ENCODE results near the gene DMBT1.

Gene DMBT1

GRCh38 chr10:122669842-122670241 is 109.3 kb downstream of the DMBT1 start:
- no peak for ATAC-seq
- DNase-seq = no peak

- DNase-seq = no peak
These were observed 110.8 kb downstream of the DMBT1 start for GRCh38 chr10:122671355-122671754.

DNA sequence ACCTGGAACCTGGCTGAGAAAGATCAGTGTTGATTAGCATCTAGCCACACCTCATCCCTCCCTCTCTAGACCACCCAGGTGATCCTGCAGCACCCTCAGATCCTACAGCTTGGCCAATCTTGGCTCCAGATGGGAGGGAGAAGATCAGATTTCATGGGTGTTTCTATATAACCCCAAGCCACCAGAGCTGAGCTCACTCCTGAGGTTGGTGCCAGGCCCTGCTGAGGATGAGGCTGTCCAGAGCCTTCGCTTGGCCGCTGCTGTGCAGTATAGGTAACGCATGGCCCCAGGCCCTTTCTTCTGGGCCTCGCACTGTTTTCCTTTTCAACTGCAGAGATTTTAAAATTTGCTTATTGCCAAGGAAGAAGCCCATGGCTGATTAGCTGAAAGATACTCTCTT is 112.1 kb downstream of the DMBT1 start:
- no peak for ATAC-seq
- no peak for DNase-seq

More at GRCh38 chr10:122671355-122671754, 110.8 kb downstream of the DMBT1 start:
- no peak for ATAC-seq

DNA sequence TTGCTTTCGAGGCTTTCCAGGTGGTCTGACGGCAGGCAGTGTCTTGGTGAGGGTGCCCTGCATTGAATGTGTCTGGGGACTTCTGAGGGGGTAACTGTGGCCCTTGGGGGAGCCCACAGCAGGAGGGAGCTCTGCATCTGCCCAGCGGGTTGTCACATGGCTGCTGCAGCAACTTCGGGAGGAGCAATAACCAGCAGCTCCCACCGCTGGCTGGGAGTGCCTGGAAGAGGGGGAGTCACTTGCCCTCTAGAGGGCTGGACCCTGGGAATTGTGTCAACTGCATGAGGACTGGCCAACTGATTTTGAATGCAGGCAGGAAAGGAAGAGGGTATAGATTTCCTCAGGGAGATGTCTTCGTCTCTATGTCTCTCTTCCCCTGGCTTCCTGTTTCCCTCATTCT is 112.7 kb downstream of the DMBT1 start:
- DNase-seq = no peak
- no peak for ATAC-seq

DNA sequence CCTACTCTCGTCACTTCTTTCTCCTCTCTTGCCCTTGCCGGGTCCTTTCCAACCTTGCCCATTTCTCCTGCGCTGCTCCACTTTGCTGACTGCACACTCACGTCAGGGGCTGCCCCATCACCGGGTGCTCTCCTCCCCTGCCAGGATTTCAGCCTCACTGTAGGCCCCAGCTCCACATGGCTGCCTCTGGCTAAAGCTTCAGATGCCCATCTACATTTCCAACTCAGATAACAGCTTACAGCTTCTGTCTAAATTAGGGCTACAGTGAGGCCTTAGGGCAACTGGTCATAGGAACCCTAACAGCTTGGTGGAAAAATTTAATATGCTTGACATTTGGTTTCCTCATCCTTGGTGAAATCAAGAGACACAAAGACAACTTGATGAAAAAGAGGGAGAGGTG is 113.2 kb downstream of the DMBT1 start:
- ATAC-seq = no peak
- no peak for DNase-seq

GRCh38 chr10:122674781-122675180 is 114.2 kb downstream of the DMBT1 start:
- no peak for DNase-seq
- ATAC-seq = no peak

DNA sequence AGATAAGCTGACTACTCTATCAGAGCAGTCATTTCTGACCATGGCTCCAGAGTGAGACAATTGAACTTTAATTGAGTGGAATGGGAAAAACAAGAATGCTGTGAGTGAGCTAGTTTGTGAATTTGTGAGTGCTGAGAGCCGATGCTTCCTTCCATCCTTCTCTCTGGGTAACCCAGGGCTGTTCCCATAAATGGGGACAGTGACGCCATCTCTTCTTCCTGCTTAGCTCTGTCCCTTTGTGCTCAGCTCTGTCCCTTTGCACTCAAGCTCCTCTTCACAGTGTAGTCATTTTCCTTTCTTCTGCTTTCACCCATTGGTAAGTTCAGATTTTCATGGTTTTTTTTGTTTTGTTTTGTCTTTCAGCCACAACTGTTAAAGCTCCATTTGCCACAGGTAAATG is 114.7 kb downstream of the DMBT1 start:
- ATAC-seq (no peak), DNase-seq (no peak)

GRCh38 chr10:122678266-122678665 is 117.7 kb downstream of the DMBT1 start:
- ATAC-seq = no peak
- no peak for DNase-seq

GRCh38 chr10:122682522-122682921 is 122.0 kb downstream of the DMBT1 start:
- no peak for ATAC-seq
- no peak for DNase-seq

DNA sequence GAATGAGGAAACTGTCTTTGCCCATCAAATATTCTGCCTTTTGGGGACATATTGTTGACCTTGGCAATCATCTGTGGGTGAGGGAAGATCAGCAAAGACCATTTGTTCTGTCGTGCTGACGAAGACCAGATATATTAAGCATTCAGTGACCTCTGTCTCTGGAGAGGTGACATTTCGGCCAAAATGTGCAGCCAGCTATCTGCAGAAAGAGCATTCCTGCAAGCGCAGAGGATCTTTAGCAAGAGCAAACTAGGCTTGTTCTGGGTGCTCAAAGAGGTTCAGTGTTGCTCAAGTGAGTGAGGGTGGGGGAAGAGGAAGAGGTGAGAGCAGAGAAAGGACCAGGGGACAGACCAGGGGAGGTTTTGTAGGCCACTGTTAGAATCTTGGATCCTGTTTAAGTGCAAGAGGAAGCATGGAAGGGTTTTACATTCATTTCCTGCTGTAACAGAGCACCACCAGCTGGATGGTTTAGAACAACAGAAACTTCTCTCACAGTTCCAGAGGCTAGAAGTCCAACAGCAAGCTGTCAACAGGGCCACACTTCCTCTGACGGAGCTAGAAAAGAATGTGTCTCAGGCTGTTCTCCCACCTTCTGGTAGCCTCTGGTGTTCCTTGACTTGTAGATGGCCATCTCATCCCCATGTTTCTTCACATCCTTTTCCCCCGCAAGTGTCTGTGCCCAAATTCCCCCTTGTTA is 127.9 kb downstream of the DMBT1 start:
- no peak for ATAC-seq
- DNase-seq = no peak

DNA sequence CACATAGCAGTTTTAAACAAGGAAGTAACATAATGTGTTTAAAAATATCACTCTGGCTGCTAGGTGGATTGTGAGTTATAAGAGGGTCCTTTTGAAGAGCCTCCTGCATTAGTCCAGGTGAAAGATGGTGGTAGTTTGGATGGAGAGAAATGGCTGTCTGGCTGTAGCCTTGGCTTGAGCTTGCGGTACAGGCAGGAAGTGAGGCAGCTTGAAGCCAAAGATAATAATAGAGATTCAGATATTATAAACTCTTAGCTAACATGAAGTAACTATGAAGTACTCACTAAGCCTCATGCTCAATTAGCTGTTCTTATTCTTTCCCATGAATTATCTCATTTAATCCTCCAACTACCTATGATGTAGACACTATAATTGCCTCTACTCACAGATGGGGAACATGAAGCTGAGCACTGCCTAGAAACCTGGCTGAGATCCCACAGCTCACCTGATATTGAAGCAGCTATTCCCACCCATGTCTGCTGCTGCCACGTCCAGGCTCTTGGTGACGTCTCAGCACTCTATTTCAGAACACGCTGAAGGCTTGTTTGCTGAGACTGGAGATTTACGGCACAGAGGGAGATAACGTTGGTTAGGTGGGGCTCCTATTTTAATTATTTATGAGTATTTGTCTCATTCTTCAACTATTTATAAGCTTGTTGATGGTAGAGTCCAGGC is 128.7 kb downstream of the DMBT1 start:
- ATAC-seq (no peak), DNase-seq (no peak)

- no peak for ATAC-seq
- DNase-seq = no peak
These were observed 132.2 kb downstream of the DMBT1 start for GRCh38 chr10:122692744-122693143.
